ENCODE data around the gene GULP1.

DNA sequence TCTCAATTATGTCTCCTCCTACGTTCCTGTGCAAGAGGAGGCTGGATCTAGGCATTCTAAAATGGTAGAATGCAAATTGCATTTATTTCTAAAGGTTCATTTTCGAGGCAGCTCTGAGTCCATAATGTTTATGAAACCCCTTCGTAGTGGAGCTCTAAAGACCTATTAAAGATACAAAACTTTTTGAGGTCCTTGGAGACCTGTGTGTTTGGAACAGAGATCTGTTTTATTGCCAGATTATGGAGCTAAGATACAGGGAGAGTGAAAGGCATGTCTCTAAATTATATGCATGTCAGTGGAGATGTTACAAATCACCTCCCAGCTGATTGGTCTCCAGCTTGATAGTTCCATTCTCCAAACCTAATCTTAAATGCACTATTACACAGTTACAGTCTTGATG lies 335.8 kb downstream of the GULP1 start:
- TF ChIP-seq, protein P1, sequence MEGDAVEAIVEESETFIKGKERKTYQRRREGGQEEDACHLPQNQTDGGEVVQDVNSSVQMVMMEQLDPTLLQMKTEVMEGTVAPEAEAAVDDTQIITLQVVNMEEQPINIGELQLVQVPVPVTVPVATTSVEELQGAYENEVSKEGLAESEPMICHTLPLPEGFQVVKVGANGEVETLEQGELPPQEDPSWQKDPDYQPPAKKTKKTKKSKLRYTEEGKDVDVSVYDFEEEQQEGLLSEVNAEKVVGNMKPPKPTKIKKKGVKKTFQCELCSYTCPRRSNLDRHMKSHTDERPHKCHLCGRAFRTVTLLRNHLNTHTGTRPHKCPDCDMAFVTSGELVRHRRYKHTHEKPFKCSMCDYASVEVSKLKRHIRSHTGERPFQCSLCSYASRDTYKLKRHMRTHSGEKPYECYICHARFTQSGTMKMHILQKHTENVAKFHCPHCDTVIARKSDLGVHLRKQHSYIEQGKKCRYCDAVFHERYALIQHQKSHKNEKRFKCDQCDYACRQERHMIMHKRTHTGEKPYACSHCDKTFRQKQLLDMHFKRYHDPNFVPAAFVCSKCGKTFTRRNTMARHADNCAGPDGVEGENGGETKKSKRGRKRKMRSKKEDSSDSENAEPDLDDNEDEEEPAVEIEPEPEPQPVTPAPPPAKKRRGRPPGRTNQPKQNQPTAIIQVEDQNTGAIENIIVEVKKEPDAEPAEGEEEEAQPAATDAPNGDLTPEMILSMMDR (IDR thresholded peaks at IDR 0.05; ENCODE audit: borderline replicate concordance, extremely low read depth, low read length, poor library complexity, severe bottlenecking) = no peak
- TF ChIP-seq EZH2 (IDR thresholded peaks at IDR 0.05; ENCODE audit: borderline replicate concordance, low read depth, low read length, severe bottlenecking) = no peak

Data from DND-41 (cell line).